NT2/D1 (cell line): ENCODE measurements around the gene DBN1.

Experiments
- DNase-seq: peaks from one replicate; pipeline ENCODE4 v3.0.0-alpha.2; 2011; ENCODE audit warnings: low read depth, low spot score
- H3K27me3 ChIP-seq: 2 replicates; pipeline ENCODE4 v1.6.0; 2011; ENCODE audit warnings: mild to moderate bottlenecking; ENCODE audit not compliant: insufficient read length, insufficient read depth
- H3K36me3 ChIP-seq: 2 replicates; pipeline ENCODE4 v1.6.1; 2011; ENCODE audit warnings: mild to moderate bottlenecking, low read length, mixed read lengths; ENCODE audit not compliant: insufficient read depth, insufficient read length
- H3K4me1 ChIP-seq: 2 replicates; pipeline ENCODE4 v1.5.1; 2011; ENCODE audit not compliant: insufficient read depth, insufficient read length
- H3K4me3 ChIP-seq: 2 replicates; pipeline ENCODE4 v1.5.1; 2011; ENCODE audit warnings: low read depth; ENCODE audit not compliant: insufficient read length
- H3K9ac ChIP-seq: 2 replicates; pipeline ENCODE4 v1.6.0; 2011; ENCODE audit warnings: low read depth; ENCODE audit not compliant: insufficient read length
- H3K9me3 ChIP-seq: 2 replicates; pipeline ENCODE4 v1.5.1; 2011; ENCODE audit warnings: mild to moderate bottlenecking, low read length; ENCODE audit not compliant: insufficient read depth
- SUZ12 ChIP-seq: IDR thresholded peaks from 2 replicates; pipeline ENCODE4 v1.6.1; 2011; ENCODE audit not compliant: insufficient read length, insufficient read depth; ENCODE audit errors: extremely low read depth
- YY1 ChIP-seq: IDR thresholded peaks from 2 replicates; pipeline ENCODE4 v1.6.1; 2011; ENCODE audit not compliant: insufficient read length, insufficient read depth
- ZNF274 ChIP-seq: IDR thresholded peaks from 2 replicates; pipeline ENCODE4 v1.6.1; 2011; ENCODE audit warnings: mild to moderate bottlenecking, low read depth, low read length

The DBN1 gene

GRCh38 chr5:177435847-177436536 lies 37.4 kb downstream of the DBN1 start:
- no peak overlapping the region for H3K9ac ChIP-seq
- no peak for TF ChIP-seq YY1
- no peak for TF ChIP-seq ZNF274
- no peak for TF ChIP-seq SUZ12

GRCh38 chr5:177434942-177435738 lies 38.3 kb downstream of the DBN1 start:
- no peak for TF ChIP-seq SUZ12
- no peak for TF ChIP-seq YY1
- no peak for TF ChIP-seq ZNF274
- no peaks in the 10 kb centered on the region for H3K27me3 ChIP-seq
- DNase-seq: no peak
- H3K4me3 ChIP-seq: no peak overlapping the region
- peaks cover 2% of the 10 kb centered on the region for H3K4me1 ChIP-seq
- no peaks in the 10 kb centered on the region for H3K9me3 ChIP-seq
- H3K36me3 ChIP-seq: peaks cover 85% of the 10 kb centered on the region
- no peak overlapping the region for H3K9ac ChIP-seq

More at GRCh38 chr5:177435847-177436536, 37.4 kb downstream of the DBN1 start:
- Histone ChIP-seq H3K4me3 (no peak overlapping the region), H3K36me3 (peaks cover 85% of the 10 kb centered on the region), H3K9me3 (no peaks in the 10 kb centered on the region), H3K27me3 (no peaks in the 10 kb centered on the region), H3K4me1 (peaks cover 7% of the 10 kb centered on the region)
- DNase-seq: no peak

- DNase-seq: no peak
- Histone ChIP-seq H3K4me3 (no peak overlapping the region), H3K27me3 (no peaks in the 10 kb centered on the region), H3K9ac (no peak overlapping the region), H3K9me3 (no peaks in the 10 kb centered on the region), H3K36me3 (peaks cover 88% of the 10 kb centered on the region), H3K4me1 (peaks cover 4% of the 10 kb centered on the region)
- TF ChIP-seq YY1: no peak
- TF ChIP-seq SUZ12: no peak
- no peak for TF ChIP-seq ZNF274
These were observed 39.0 kb downstream of the DBN1 start for GRCh38 chr5:177434437-177434836.

GRCh38 chr5:177433658-177434217 lies 39.7 kb downstream of the DBN1 start:
- Histone ChIP-seq H3K4me3 (no peak overlapping the region), H3K9ac (no peak overlapping the region), H3K4me1 (peaks cover 11% of the 10 kb centered on the region), H3K9me3 (no peaks in the 10 kb centered on the region), H3K27me3 (no peaks in the 10 kb centered on the region), H3K36me3 (peaks cover 89% of the 10 kb centered on the region)
- TF ChIP-seq ZNF274: no peak
- no peak for TF ChIP-seq YY1
- no peak for TF ChIP-seq SUZ12
- no peak for DNase-seq

GRCh38 chr5:177432839-177433657 lies 40.4 kb downstream of the DBN1 start:
- Histone ChIP-seq H3K9ac (no peak overlapping the region), H3K27me3 (no peaks in the 10 kb centered on the region), H3K4me3 (no peak overlapping the region), H3K36me3 (peaks cover 86% of the 10 kb centered on the region), H3K9me3 (no peaks in the 10 kb centered on the region), H3K4me1 (peaks cover 15% of the 10 kb centered on the region)
- DNase-seq: no peak
- TF ChIP-seq SUZ12 (no peak), ZNF274 (no peak), YY1 (no peak)

GRCh38 chr5:177432143-177432838 lies 41.1 kb downstream of the DBN1 start:
- no peak for TF ChIP-seq ZNF274
- no peak for TF ChIP-seq YY1
- TF ChIP-seq SUZ12: no peak
- no peak overlapping the region for H3K9ac ChIP-seq
- no peak overlapping the region for H3K4me3 ChIP-seq
- no peaks in the 10 kb centered on the region for H3K27me3 ChIP-seq
- no peak for DNase-seq
- peaks cover 17% of the 10 kb centered on the region for H3K4me1 ChIP-seq
- H3K9me3 ChIP-seq: no peaks in the 10 kb centered on the region
- H3K36me3 ChIP-seq: peaks cover 79% of the 10 kb centered on the region
